SJSA1 (cell line): ENCODE results near the gene NHLRC2. TPM values are rescaled to one million over a fixed set of nuclear protein-coding genes. Genes with fewer than 3 reads are reported as not detected.

Experiments
- DNase-seq, 2 experiments: peaks; one replicate each; pipeline ENCODE4 v3.0.0-alpha.2; 2015 to 2020; ENCODE audit warnings: low spot score in 2 of 2, low read depth in 1 of 2
- H3K27ac ChIP-seq: fragments of 250-450 bp; sonication (Bioruptor Pico); 2 replicates; pipeline ENCODE4 v1.5.1; 2020; ENCODE audit warnings: mild to moderate bottlenecking, moderate library complexity
- H3K27me3 ChIP-seq: fragments of 250-450 bp; sonication (Bioruptor Pico); replicated peaks from 2 replicates; pipeline ENCODE4 v1.5.1; 2020; ENCODE audit warnings: mild to moderate bottlenecking, moderate library complexity
- H3K36me3 ChIP-seq: fragments of 250-450 bp; sonication (Bioruptor Pico); 2 replicates; pipeline ENCODE4 v1.5.1; 2020; ENCODE audit warnings: mild to moderate bottlenecking
- H3K4me1 ChIP-seq: fragments of 250-450 bp; sonication (Bioruptor Pico); replicated peaks from 2 replicates; pipeline ENCODE4 v1.6.1; 2021; ENCODE audit warnings: mild to moderate bottlenecking
- H3K4me3 ChIP-seq: fragments of 250-450 bp; sonication (Bioruptor Pico); 2 replicates; pipeline ENCODE4 v1.5.1; 2020; ENCODE audit warnings: mild to moderate bottlenecking
- H3K9me3 ChIP-seq: fragments of 250-450 bp; sonication (Bioruptor Pico); replicated peaks from 2 replicates; pipeline ENCODE4 v1.5.1; 2020; ENCODE audit warnings: mild to moderate bottlenecking
- total RNA-seq: library from RNA; depleted of rRNA; stranded (reverse); fragments of >200 nt; shearing (Covaris generic); gene quantifications from 2 replicates; pipeline ENCODE4 v1.2.3, GENCODE V29; 2014

Gene NHLRC2
- total RNA-seq, 1 experiment from 2014 or later, result 25.0 TPM

DNA sequence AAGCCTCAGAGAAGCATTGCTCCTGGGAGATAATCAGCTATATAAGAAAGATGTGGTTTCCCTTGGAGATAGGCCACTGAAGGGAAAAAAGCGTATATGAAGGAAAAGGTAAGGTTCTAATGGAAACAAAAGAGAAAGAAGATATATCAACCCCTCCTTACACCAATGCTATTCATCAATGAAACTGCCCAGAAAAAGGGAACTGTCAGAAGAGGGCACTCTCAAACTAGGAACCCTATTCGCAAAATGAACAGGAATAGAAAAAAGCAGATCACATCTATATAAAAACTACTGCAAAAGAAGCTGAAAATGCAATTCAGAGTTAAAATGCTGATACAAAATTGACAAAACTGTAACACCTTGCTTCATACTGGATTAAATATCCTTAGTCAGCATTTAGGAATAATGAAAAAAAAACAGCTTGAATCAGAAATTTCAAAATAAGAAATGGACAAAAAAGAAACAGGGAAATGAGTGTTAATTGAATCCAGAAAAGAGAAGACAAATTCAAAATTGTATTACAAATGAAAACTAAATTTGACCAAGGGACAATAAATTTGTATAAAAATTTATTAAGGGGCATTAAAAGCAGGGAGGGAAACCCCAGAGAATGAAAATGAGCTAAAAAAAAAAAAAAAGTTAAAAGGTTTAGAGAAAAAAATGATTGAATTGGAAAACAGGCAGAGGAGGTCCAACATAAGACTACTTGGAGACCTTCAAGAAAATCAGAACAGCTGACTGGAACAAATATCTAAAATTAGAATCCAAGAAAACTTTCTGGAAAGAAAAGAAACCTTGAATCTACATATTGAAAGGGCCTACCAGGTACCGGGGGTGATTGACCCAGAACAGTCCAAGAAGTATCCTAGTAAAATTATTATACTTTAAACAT, 17.9 kb downstream of the NHLRC2 start:
- H3K4me1 ChIP-seq, result no peaks in the 10 kb centered on the region
- H3K27ac ChIP-seq, result no peak overlapping the region
- H3K9me3 ChIP-seq, result peaks cover 5% of the 10 kb centered on the region; the same call in 1 of the 2 replicates
- H3K4me3 ChIP-seq, result no peak overlapping the region
- H3K36me3 ChIP-seq, result peaks cover 34% of the 10 kb centered on the region
- DNase-seq, result no peak
- no peaks in the 10 kb centered on the region for H3K27me3 ChIP-seq

DNA sequence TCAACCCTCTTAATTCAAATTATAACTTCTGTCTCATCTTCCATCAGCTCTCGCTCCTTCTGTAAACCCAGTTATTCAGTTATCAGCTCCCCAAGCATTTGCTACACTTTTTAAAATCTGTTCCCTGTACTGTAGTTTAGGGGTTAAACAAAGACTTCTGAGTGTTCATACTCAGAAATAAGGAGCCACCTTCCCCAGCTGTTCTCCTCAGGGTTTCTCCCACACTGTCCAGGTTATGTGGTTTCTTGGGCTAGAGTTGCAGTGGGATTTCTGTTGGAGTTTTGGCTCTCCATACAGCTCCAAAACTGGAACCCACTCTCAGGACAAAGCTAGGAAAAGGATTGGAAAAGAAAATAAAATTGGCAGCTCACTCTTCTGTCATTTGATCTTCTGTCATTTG, 20.8 kb downstream of the NHLRC2 start:
- Histone ChIP-seq H3K27ac (no peak overlapping the region), H3K36me3 (peaks cover 41% of the 10 kb centered on the region), H3K27me3 (no peaks in the 10 kb centered on the region), H3K4me1 (no peaks in the 10 kb centered on the region), H3K4me3 (no peak overlapping the region), H3K9me3 (peaks cover 5% of the 10 kb centered on the region; the same call in 1 of the 2 replicates)
- no peak for DNase-seq

DNA sequence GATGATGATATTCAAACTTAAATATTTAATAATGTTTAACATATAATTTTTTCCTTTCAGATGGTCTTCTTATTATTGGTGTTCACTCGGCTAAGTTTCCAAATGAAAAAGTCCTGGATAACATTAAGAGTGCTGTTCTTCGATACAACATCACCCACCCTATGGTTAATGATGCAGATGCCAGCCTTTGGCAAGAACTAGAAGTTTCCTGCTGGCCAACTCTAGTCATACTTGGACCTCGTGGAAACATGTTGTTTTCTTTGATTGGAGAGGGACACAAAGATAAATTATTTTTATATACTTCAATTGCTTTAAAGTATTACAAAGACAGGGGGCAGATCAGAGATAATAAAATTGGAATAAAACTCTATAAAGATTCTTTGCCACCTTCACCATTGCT, 22.0 kb downstream of the NHLRC2 start:
- Histone ChIP-seq H3K27ac (no peak overlapping the region), H3K9me3 (peaks cover 5% of the 10 kb centered on the region; the same call in 1 of the 2 replicates), H3K36me3 (peaks cover 44% of the 10 kb centered on the region), H3K4me3 (no peak overlapping the region), H3K27me3 (no peaks in the 10 kb centered on the region), H3K4me1 (no peaks in the 10 kb centered on the region)
- DNase-seq, result no peak

DNA sequence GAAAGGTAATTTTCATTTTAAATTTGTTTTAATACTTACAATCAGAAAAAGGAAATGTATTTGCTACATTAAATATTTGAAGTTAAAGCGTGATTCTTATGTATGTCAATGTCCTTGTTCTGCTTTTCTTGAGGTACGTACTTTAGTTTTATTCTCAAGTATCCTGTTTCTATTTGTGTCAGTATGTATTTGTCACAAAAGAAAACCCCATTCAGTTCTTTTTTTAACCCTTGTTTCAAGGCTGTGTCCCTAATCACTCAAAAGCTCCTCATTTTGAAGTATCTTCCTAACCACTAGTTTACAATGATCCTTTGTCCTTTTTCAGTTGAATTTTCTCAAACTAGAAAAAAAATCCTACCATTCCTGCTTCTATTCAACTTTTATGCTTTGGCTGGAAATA, 25.2 kb downstream of the NHLRC2 start:
- H3K4me1 ChIP-seq, result no peaks in the 10 kb centered on the region
- H3K9me3 ChIP-seq, result no peaks in the 10 kb centered on the region
- DNase-seq, result no peak
- H3K27ac ChIP-seq, result no peak overlapping the region
- no peaks in the 10 kb centered on the region for H3K27me3 ChIP-seq
- H3K36me3 ChIP-seq, result peaks cover 42% of the 10 kb centered on the region
- H3K4me3 ChIP-seq, result no peak overlapping the region

DNA sequence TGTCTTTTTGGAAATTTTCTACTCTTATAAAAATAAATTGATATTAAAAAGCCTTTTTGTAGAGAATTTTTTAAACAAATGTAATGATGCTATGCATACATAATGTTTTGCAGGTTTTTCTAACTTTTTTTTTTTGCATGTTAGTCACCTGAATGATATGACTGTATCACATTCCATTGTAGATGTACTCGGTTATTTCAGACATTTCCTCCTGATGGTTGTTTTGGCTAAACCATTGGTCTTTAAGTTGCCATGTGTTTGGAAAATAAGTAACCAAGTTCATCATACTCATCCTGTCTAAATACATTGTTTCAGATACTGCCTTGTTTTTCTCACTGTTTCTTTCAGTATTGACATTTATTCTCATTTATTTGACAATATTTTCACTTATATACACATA, 25.8 kb downstream of the NHLRC2 start:
- Histone ChIP-seq H3K36me3 (peaks cover 47% of the 10 kb centered on the region), H3K27ac (no peak overlapping the region), H3K4me3 (no peak overlapping the region), H3K4me1 (no peaks in the 10 kb centered on the region), H3K27me3 (no peaks in the 10 kb centered on the region), H3K9me3 (no peaks in the 10 kb centered on the region)
- no peak for DNase-seq

DNA sequence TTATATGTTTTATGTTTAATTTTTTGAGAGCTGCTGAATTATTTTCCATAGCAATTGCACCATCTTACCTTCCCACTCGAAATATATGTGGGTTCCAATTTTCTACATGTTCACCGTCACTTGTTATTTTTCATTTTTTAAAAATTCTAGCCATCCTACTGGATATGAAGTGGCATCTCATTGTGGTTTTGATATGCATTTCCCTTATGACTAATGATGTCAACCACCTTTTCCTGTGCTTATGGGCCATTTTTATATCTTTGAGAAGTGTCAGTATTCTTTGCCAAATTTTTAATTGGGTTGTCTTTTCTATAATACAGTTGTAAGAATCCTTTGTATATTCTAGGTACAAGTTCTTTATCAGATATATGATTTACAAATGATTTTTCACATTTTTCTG, 27.8 kb downstream of the NHLRC2 start:
- Histone ChIP-seq H3K27ac (no peak overlapping the region), H3K4me1 (no peaks in the 10 kb centered on the region), H3K27me3 (no peaks in the 10 kb centered on the region), H3K9me3 (no peaks in the 10 kb centered on the region), H3K4me3 (no peak overlapping the region), H3K36me3 (peaks cover 59% of the 10 kb centered on the region)
- DNase-seq, result no peak

DNA sequence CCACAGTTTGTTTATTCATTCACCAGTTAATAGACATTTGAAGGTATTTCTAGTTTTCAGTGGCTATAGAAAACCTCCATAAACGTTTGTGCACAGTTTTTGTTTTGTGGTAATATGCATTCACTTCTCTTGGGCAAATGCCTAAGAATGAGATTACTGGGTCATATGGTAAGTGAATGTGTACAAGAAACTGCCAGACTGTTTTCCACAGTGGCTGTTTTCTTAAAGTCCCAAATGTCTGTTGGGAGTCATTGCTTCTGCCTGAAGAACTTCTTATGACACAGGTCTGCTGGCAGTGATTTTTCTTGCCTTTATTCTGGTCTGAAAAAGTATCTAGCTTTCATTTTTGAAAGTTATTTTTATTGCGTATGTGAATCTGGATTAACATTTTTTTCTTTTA, 35.5 kb downstream of the NHLRC2 start:
- no peak overlapping the region for H3K27ac ChIP-seq
- H3K36me3 ChIP-seq, result peaks cover 30% of the 10 kb centered on the region
- no peak overlapping the region for H3K4me3 ChIP-seq
- peaks cover 28% of the 10 kb centered on the region for H3K4me1 ChIP-seq
- peak in 1 of 2 experiments; percentile 72 for DNase-seq
- H3K9me3 ChIP-seq, result no peaks in the 10 kb centered on the region
- no peaks in the 10 kb centered on the region for H3K27me3 ChIP-seq

DNA sequence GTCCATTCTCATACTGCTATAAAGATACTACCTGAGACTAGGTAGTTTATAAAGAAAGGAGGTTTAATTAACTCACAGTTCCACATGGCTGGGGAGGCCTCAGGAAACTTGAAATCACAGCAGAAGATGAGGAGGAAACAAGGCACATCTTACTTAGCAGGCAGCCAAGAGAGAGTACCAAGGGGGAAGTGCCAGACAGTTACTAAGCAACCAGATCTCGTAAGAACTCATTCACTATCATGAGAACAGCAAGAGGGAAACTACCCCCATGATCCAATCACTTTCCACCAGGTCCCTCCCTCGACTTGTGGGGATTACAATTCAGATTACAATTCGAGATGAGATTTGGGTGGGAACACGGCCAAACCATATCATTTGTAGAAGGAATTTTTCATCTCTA, 36.3 kb downstream of the NHLRC2 start:
- Histone ChIP-seq H3K27me3 (no peaks in the 10 kb centered on the region), H3K4me1 (peaks cover 36% of the 10 kb centered on the region), H3K9me3 (no peaks in the 10 kb centered on the region), H3K27ac (no peak overlapping the region), H3K4me3 (no peak overlapping the region), H3K36me3 (peaks cover 25% of the 10 kb centered on the region)
- no peak for DNase-seq

DNA sequence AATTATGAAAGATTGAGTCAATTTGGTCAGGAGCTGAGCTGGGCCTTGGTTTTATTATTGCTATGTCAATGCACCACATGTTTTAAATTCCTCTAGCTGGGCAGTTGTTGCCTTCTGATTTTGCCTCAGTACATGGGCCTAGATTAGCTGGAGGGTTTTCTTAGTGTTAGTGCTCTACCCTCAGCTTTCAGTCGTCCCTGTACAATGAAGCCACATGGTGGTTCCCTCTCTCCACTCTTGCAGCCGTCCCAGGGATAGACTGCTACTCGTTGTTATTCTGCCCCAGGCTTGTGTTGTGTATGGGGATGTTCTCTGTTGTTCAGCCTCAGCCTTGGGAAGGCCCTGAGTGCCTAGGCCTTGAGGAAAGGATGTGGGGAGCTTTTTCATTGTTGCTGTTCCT, 37.0 kb downstream of the NHLRC2 start:
- Histone ChIP-seq H3K4me3 (no peak overlapping the region), H3K27ac (no peak overlapping the region), H3K9me3 (no peaks in the 10 kb centered on the region), H3K4me1 (peaks cover 36% of the 10 kb centered on the region), H3K27me3 (no peaks in the 10 kb centered on the region), H3K36me3 (peaks cover 19% of the 10 kb centered on the region)
- peak in 1 of 2 experiments; percentile 25 for DNase-seq

DNA sequence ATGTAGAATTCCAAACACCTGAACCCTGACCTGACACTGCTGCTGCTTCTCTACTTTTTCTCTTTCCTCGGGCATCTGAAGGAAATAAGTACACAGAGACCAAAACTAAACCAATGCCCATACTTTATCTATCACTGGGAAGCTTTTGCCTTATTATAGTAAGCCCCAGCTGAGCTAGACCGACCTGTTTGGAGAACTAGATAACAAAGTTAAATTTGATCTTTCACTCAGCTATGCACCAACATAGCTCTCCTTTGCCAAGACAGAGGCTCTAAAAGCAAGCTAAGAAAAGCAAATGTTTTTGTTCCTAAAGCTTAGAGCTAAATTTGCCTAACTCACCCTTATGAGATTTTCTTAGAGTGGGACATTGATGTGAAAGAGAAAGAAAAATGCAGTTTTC, 39.1 kb downstream of the NHLRC2 start:
- H3K27me3 ChIP-seq, result no peaks in the 10 kb centered on the region
- no peak overlapping the region for H3K27ac ChIP-seq
- no peaks in the 10 kb centered on the region for H3K9me3 ChIP-seq
- H3K4me1 ChIP-seq, result peaks cover 53% of the 10 kb centered on the region
- no peak for DNase-seq
- no peak overlapping the region for H3K4me3 ChIP-seq
- H3K36me3 ChIP-seq, result peaks cover 15% of the 10 kb centered on the region

DNA sequence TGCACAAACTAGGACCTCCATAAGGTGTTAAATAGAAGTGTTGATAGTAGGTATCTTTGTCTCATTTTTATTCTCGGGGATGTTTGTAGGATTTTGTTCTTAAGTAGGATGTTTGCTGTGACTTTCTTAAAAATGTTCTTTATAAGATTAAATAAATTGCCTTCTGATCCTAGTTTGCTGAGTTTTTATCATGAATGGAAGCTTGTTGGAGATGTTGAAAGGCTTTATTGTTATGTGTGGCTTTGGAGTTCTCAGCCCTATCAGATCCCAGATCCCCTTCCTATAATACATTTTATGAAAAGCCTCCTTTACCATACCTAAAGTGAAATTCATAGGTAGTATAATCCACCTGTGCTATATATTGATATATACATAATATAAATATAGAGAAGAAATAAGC, 40.1 kb downstream of the NHLRC2 start:
- Histone ChIP-seq H3K36me3 (peaks cover 23% of the 10 kb centered on the region), H3K9me3 (no peaks in the 10 kb centered on the region), H3K27ac (no peak overlapping the region)

DNA sequence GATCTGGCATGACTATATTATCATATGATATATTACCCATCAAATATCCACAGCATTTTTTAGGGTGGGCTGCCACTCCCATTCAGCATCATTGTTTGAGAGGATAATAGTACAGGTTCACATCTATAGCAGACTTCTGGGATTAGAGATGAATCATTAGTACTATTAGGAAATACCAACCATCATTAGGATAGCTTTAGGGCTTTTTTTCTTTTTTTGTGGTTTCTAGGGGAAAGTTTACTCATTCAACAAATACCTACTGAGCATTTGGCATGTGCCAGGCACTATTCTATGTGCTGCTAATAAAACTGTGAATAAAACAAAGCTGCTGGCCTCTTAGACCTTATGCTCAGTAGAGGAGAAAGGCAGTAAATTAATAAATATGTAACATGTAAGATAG, 40.6 kb downstream of the NHLRC2 start:
- Histone ChIP-seq H3K9me3 (no peaks in the 10 kb centered on the region), H3K27ac (no peak overlapping the region), H3K36me3 (peaks cover 23% of the 10 kb centered on the region), H3K4me1 (peaks cover 43% of the 10 kb centered on the region), H3K27me3 (no peaks in the 10 kb centered on the region), H3K4me3 (no peak overlapping the region)
- DNase-seq, result peak in 1 of 2 experiments; percentile 31

More for the DNA sequence above, 40.1 kb downstream of the NHLRC2 start:
- H3K27me3 ChIP-seq, result no peaks in the 10 kb centered on the region
- DNase-seq, result no peak
- no peak overlapping the region for H3K4me3 ChIP-seq
- peaks cover 48% of the 10 kb centered on the region for H3K4me1 ChIP-seq

DNA sequence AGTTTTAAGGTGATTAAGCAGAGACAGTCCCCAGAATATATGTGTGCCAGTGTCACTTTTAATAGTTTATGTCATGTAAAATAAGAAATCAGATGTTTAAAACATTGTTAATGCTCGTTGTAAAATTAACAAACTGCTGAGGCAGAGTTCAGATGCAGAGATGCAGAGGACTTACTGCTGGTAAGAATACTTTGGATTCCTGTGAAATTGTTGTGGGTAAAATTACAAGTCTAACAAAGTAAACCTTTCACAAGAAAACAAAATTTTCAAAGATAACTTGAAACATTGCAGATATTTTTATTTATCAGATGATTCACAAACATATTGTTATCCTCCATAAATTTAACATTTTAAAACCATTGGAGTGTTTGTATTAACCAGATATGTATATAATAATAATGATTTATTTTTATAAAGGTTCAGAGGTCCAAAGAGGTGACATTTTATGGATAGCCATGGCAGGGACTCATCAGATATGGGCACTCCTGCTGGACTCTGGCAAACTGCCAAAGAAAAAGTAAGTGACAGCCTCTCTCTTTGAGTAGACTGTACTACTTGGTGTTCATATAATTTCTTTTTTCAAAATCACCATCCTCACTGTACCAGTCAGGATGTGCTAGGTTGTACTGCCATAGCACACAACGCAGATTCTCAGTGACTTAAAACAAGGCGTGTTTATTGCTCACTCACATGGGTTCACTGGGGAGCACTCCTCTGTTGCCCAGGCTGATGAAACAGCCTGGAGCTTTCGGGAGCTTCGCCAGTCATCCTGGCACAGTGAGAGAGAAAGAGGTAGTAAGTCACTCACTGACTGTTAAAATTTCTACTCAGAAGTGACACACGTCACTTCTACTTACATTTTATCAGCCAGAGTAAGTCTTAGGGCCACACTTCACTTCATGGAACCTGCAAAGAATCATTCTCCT, 43.5 kb downstream of the NHLRC2 start:
- DNase-seq, result peak in 1 of 2 experiments; percentile 37
- peaks cover 26% of the 10 kb centered on the region for H3K4me1 ChIP-seq
- H3K36me3 ChIP-seq, result peaks cover 45% of the 10 kb centered on the region
- no peak overlapping the region for H3K4me3 ChIP-seq
- H3K9me3 ChIP-seq, result no peaks in the 10 kb centered on the region
- no peaks in the 10 kb centered on the region for H3K27me3 ChIP-seq
- peak overlapping the region; percentile 7 for H3K27ac ChIP-seq
